Upper lobe of right lung (tissue), 1 donor: ENCODE results near the gene BMP8B. TPM values are rescaled to one million over a fixed set of nuclear protein-coding genes. Genes with fewer than 3 reads are reported as not detected.
"Not testable (repeated sequence)": the region's sequence is repeated elsewhere in the genome, so short reads cannot be mapped to it uniquely, and the experiment has no call there.

ENCODE experiments used
- ATAC-seq: fragments of 200-7000 bp; cut with Tn5 transposase; one replicate; pipeline ENCODE4 v1.9.1; 2020; ENCODE audit warnings: mild to moderate bottlenecking, moderate library complexity
- DNase-seq: peaks from one replicate; pipeline ENCODE4 v3.0.0-alpha.2; 2020
- H3K27ac ChIP-seq: fragments of 200-600 bp; one replicate; pipeline ENCODE4 v1.8.0; 2022
- H3K27me3 ChIP-seq: fragments of 200-600 bp; one replicate; pipeline ENCODE4 v1.8.0; 2022; ENCODE audit warnings: mild to moderate bottlenecking
- H3K36me3 ChIP-seq: fragments of 200-600 bp; one replicate; pipeline ENCODE4 v1.8.0; 2022
- H3K4me1 ChIP-seq: fragments of 200-600 bp; one replicate; pipeline ENCODE4 v1.8.0; 2022
- H3K4me3 ChIP-seq: fragments of 200-600 bp; one replicate; pipeline ENCODE4 v1.8.0; 2022; ENCODE audit warnings: mild to moderate bottlenecking
- H3K9me3 ChIP-seq: fragments of 200-600 bp; one replicate; pipeline ENCODE4 v1.8.0; 2022
- CTCF ChIP-seq: fragments of 200-600 bp; IDR thresholded peaks from one replicate; pipeline ENCODE4 v1.8.0; 2022; ENCODE audit warnings: antibody characterized with exemption
- intact Hi-C: fragments of 100-400 bp; cut with DNase I; formaldehyde crosslinking; loops from one replicate; pipeline ENCODE4 v1.11.0; 2022
- total RNA-seq: library from RNA; stranded (reverse); fragmentation: NEBNext Ultra II Directional; extraction: Animal tissue kit (Norgen Biotek cat#: 25700); gene quantifications from one replicate; pipeline ENCODE4 v1.2.1, GENCODE V29; 2021
- donor health status: DM: no; HTN: yes; CAD: no; lungs with severe emphysema.

BMP8B gene
- total RNA-seq, 1 donor from 2014 or later = 2.7 TPM

DNA sequence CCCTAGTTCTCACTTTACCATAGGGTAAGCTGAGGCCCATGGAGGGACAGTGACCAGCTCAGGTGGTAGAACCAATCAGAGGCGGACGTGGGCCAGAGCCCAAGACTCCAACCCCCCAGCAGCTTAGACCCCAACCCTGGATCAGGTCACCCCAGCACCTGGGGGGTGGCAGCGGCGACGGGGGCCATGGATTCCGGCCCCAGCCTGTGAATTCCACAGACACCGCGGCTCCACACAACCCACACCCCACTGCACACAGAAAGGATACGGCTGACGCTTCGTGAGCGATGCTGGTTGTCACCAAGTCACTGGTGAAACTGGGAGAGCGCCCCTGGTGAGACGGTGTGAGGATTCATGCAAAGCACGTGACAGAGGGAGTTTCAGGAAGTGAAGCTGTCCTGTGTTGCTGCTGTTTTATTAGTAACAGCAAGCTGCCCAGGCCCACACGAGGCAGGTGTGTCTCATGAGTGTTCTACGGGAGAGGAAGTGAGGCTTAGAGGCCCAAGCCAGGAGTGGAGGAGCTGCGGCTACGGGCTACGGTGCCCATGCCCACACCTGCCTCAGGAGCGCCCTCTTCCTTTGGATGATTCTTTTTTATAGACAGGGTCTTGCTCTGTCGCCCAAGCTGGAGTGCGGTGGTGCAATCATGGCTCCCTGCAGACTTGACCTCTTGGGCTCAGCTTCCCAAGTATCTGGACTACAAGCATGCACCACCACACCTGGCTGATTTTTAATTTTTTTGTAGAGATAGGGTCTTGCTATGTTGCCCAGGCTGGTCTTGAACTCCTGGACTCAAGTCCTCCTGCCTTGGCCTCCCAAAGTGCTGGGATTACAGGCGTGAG is 28.6 kb upstream of the BMP8B start:
- H3K27ac ChIP-seq, H3K36me3 ChIP-seq, H3K9me3 ChIP-seq, H3K4me3 ChIP-seq, H3K4me1 ChIP-seq, H3K27me3 ChIP-seq: not testable (repeated sequence)
- intact Hi-C loops = loop anchor here (5.0 kb wide), 1 partner anchor 155 kb away; no protein-coding TSS in a partner anchor
- TF ChIP-seq CTCF = peak; percentile 13
- ATAC-seq (peak; percentile 69), DNase-seq (peak; percentile 69)

GRCh38 chr1:39816415-39817090 is 27.9 kb upstream of the BMP8B start:
- no peaks in the 10 kb centered on the region for H3K36me3 ChIP-seq
- H3K4me3 ChIP-seq = no peak overlapping the region
- H3K27ac ChIP-seq = no peak overlapping the region
- DNase-seq (peak; percentile 78), ATAC-seq (peak; percentile 94)
- H3K27me3 ChIP-seq = no peaks in the 10 kb centered on the region
- intact Hi-C loops = loop anchor here (5.0 kb wide), 1 partner anchor 156 kb away; no protein-coding TSS in a partner anchor
- H3K4me1 ChIP-seq = no peaks in the 10 kb centered on the region
- peak; percentile 88 for TF ChIP-seq CTCF
- H3K9me3 ChIP-seq = no peaks in the 10 kb centered on the region

DNA sequence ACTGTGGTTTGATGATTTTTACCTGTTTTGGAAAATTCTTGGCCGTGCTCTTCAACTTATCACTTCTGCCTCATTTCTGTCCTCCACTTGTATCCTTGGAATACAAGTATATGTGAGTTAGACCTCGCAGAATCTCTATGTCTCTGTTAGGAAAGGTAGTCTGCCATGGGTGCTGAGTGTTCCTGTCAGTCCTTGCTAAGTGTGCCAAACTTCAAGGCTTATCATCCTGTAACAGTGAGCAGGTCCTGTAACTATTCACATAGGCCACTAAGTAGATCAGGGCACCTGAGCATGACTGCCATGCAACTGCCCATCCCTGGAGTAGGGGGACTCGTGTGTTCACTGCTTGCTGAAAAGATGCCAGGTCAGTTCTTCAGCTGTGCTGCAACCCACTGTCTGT is 24.2 kb upstream of the BMP8B start:
- Histone ChIP-seq H3K36me3 (no peaks in the 10 kb centered on the region), H3K9me3 (no peaks in the 10 kb centered on the region), H3K27ac (no peak overlapping the region), H3K27me3 (no peaks in the 10 kb centered on the region), H3K4me3 (no peak overlapping the region), H3K4me1 (no peaks in the 10 kb centered on the region)
- intact Hi-C loops = no loop called here
- DNase-seq = peak; percentile 5
- ATAC-seq = no peak
- no peak for TF ChIP-seq CTCF

DNA sequence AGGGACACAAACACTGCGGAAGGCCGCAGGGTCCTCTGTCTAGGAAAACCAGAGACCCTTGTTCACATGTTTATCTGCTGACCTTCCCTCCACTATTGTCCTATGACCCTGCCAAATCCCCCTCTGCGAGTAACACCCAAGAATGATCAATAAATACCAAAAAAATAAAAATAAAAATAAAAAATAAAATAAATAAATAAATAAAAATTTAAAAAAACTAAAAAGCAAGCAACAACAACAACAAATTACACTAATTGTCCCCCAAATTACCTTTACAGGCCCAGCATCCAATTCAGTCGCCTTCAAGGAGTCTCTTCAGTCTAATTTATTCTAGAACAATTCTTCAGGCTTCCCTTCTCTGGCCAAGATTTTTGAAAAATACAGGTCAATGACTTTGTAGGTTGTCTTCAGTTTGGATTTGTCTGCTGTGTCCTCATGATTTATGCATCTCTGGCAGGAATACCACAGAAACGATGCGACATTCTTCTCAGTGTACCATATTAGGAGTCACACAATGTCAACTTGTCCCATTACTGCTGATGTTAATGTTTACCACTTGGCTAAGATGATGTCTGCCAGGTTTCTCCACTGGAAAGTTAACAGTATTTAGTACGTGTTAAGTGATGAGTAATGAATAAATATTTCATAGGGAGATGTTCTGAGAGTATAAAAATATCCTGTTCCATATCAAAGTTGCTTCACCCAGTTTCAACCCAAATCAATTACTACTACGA is 20.3 kb upstream of the BMP8B start:
- Histone ChIP-seq H3K4me1 (no peaks in the 10 kb centered on the region), H3K27me3 (no peaks in the 10 kb centered on the region), H3K4me3 (no peak overlapping the region), H3K27ac (no peak overlapping the region), H3K9me3 (no peaks in the 10 kb centered on the region), H3K36me3 (no peaks in the 10 kb centered on the region)
- TF ChIP-seq CTCF = no peak
- no peak for DNase-seq
- intact Hi-C loops = no loop called here
- ATAC-seq = no peak

DNA sequence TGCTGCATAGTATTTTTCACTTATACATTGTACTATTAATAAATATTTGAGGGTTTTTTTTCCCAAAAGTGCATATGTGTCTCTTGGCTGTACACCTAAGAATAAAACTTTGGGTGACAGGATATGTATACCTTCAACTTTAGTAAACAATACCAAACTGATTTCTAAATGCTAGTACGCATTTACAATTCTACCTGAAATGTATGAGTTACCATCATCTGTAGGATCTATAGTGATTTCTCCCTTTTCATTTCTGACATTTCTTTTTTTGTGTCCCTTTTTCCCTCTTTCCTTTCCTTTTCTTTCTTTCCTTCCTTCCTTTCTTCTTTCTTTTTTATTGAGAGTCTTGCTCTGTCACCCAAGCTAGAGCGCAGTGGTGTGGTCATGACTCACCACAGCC is 16.7 kb upstream of the BMP8B start:
- Histone ChIP-seq H3K4me1 (no peaks in the 10 kb centered on the region), H3K27ac (no peak overlapping the region), H3K4me3 (no peak overlapping the region), H3K9me3 (no peaks in the 10 kb centered on the region), H3K36me3 (no peaks in the 10 kb centered on the region), H3K27me3 (no peaks in the 10 kb centered on the region)
- TF ChIP-seq CTCF = no peak
- no peak for ATAC-seq
- intact Hi-C loops = no loop called here
- no peak for DNase-seq
